ENCODE measurements around the gene ANKS1B.

Gene ANKS1B

GRCh38 chr12:99176871-99177270, 807.9 kb downstream of the ANKS1B start:
- DNase-seq (ENCODE audit: low spot score) = no peak

- DNase-seq (ENCODE audit: low spot score) = no peak
These were observed 814.3 kb downstream of the ANKS1B start for GRCh38 chr12:99170461-99170860.

- DNase-seq (ENCODE audit: low spot score) = no peak
These were observed 814.7 kb downstream of the ANKS1B start for GRCh38 chr12:99170037-99170436.

- no peak for DNase-seq (ENCODE audit: low spot score)
These were observed 826.8 kb downstream of the ANKS1B start for GRCh38 chr12:99157946-99158345.

GRCh38 chr12:99154983-99155336, 829.8 kb downstream of the ANKS1B start:
- no peak for DNase-seq (ENCODE audit: low spot score)

GRCh38 chr12:99154216-99154982, 830.3 kb downstream of the ANKS1B start:
- DNase-seq (ENCODE audit: low spot score) = no peak

- no peak for DNase-seq (ENCODE audit: low spot score)
These were observed 831.4 kb downstream of the ANKS1B start for GRCh38 chr12:99153293-99153692.

- DNase-seq (ENCODE audit: low spot score) = no peak
These were observed 832.4 kb downstream of the ANKS1B start for GRCh38 chr12:99152337-99152736.

- DNase-seq (ENCODE audit: low spot score) = no peak
These were observed 833.0 kb downstream of the ANKS1B start for GRCh38 chr12:99151744-99152143.

GRCh38 chr12:99147130-99147529, 837.6 kb downstream of the ANKS1B start:
- DNase-seq (ENCODE audit: low spot score) = no peak

- DNase-seq (ENCODE audit: low spot score) = no peak
These were observed 838.0 kb downstream of the ANKS1B start for GRCh38 chr12:99146730-99147129.

GRCh38 chr12:99146185-99146584, 838.6 kb downstream of the ANKS1B start:
- no peak for DNase-seq (ENCODE audit: low spot score)

GRCh38 chr12:99142651-99143050, 842.1 kb downstream of the ANKS1B start:
- DNase-seq (ENCODE audit: low spot score) = no peak

- DNase-seq (ENCODE audit: low spot score) = no peak
These were observed 844.6 kb downstream of the ANKS1B start for GRCh38 chr12:99140017-99140720.

- DNase-seq (ENCODE audit: low spot score) = no peak
These were observed 846.3 kb downstream of the ANKS1B start for GRCh38 chr12:99138393-99138792.

GRCh38 chr12:99137124-99137855, 847.4 kb downstream of the ANKS1B start:
- no peak for DNase-seq (ENCODE audit: low spot score)

GRCh38 chr12:99136516-99136915, 848.2 kb downstream of the ANKS1B start:
- DNase-seq (ENCODE audit: low spot score) = no peak

- no peak for DNase-seq (ENCODE audit: low spot score)
These were observed 849.4 kb downstream of the ANKS1B start for GRCh38 chr12:99135376-99135775.

- DNase-seq (ENCODE audit: low spot score) = no peak
These were observed 851.3 kb downstream of the ANKS1B start for GRCh38 chr12:99133401-99133800.

GRCh38 chr12:99131751-99132199, 853.0 kb downstream of the ANKS1B start:
- no peak for DNase-seq (ENCODE audit: low spot score)

- DNase-seq (ENCODE audit: low spot score) = no peak
These were observed 853.8 kb downstream of the ANKS1B start for GRCh38 chr12:99130808-99131553.

GRCh38 chr12:99128246-99128802, 856.4 kb downstream of the ANKS1B start:
- DNase-seq (ENCODE audit: low spot score) = no peak

All from CD4-positive, alpha-beta T cell treated with Interleukin-15 for 4 hours (primary cell).